ENCODE data around the gene CTSW.

Gene CTSW

GRCh38 chr11:65886826-65887722, 7.4 kb downstream of the CTSW start:
- peak in 1 of 2 experiments; percentile 13 for DNase-seq

- DNase-seq = no peak
Observed at GRCh38 chr11:65887723-65888162, 8.1 kb downstream of the CTSW start.

- peak; percentile 95 for DNase-seq
Observed at GRCh38 chr11:65888163-65888814, 8.7 kb downstream of the CTSW start, which contains the start of gene FIBP. TSS of gene FIBP (minus strand) at chr11:65888471. CDS start at chr11:65888418, 53 bp downstream.

GRCh38 chr11:65890324-65891218, 10.9 kb downstream of the CTSW start, which contains the start of gene CCDC85B:
TSS of gene CCDC85B (plus strand) at chr11:65890673. CDS start at chr11:65890784, 111 bp downstream.
- peak; percentile 92 to 95 for DNase-seq

DNA sequence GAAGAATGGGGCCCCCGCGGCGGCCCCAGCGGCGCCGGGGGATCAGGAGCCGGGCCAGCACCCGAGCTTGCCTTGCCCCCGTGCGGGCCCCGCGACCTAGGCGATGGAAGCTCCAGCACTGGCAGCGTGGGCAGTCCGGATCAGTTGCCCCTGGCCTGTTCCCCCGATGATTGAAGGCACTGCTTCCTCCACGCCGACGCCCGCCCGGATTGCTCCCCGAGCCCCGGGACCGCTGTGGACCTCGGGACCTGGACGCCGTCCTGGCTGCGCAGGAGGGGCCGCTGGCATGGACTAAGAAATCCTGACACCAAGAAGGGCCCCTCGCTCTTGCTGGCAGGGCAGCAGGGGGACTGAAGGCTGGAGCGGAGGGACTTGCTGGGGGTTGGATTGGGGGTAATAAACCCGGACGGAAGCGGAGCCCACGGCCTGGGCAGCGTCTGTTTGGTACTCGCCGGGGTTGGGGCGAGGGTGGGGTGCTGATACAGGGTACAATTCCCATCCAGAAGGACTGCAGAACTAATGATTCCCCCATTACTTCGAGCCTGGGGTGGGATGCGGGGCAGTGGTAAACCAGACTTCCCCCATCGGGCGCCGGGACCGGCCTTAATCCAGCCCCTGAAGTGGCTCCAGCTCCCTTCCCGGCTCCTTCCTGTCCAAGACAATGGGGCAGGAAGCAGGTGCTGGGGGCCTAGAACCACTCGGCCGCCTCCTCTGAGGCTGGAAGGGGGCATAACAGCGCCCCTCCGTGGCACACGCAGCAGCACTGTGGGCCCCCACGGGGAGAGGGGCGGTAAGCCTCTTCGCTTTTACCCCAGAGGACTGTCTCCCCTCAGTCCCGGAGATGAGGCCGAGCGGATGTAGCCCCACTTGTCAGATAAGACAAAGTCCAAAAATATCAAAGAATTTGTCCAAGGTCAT, 11.8 kb downstream of the CTSW start:
- peak; percentile 64 to 75 for DNase-seq

GRCh38 chr11:65892137-65892540, 12.5 kb downstream of the CTSW start:
- DNase-seq = peak in 1 of 2 experiments; percentile 16

GRCh38 chr11:65892661-65893317, 13.2 kb downstream of the CTSW start:
- no peak for DNase-seq

DNA sequence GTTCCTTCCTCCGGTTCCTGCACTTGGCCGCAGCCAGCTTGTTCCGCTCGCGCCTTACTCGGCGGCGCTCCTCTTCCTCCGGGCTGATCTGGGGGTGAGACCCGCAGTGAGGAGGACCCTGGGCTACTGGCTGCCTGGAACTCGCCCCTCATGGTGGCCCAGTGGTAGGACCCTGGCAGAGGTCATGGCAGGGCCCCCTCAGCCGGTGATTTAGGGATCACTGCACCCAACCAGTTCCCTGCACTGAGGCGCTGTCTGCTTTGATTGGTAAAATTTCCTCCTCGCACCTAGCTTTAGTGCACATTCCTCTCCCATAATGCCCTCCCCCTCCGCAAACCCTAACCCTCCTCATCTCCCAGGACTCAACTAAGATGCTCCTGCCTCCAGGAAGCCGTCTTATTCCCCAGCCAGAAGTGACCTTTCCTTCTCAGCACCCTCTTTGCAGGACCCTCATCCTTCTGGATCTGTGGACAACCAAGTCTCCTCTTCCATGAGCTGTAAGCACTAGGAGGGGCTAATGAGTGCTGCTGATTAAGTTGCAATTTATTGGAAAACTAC, 14.5 kb downstream of the CTSW start:
- no peak for DNase-seq

DNA sequence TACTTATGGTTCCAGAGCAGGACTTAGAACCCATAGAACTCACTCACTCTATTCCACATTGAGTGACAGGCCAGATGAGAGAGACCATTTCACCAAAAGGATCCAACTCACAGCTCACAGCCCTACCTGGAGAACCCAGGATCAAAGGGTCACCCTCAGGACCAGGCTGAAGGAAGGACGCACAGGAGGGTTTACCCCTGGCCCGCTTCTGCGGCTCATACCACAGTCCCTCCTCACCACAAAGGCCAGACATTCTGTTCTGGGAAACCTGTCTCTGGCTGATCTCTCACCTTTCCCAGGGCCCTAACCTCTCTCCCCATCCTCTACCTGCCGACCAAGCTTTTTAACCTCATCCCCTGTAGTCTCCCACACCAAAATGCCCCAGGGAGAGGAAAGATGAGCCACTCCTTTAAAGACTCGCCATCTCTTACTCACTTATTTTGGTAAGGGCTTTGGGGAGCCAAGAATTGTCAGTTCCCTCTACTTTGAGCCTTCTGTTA, 15.9 kb downstream of the CTSW start:
- DNase-seq = no peak

DNA sequence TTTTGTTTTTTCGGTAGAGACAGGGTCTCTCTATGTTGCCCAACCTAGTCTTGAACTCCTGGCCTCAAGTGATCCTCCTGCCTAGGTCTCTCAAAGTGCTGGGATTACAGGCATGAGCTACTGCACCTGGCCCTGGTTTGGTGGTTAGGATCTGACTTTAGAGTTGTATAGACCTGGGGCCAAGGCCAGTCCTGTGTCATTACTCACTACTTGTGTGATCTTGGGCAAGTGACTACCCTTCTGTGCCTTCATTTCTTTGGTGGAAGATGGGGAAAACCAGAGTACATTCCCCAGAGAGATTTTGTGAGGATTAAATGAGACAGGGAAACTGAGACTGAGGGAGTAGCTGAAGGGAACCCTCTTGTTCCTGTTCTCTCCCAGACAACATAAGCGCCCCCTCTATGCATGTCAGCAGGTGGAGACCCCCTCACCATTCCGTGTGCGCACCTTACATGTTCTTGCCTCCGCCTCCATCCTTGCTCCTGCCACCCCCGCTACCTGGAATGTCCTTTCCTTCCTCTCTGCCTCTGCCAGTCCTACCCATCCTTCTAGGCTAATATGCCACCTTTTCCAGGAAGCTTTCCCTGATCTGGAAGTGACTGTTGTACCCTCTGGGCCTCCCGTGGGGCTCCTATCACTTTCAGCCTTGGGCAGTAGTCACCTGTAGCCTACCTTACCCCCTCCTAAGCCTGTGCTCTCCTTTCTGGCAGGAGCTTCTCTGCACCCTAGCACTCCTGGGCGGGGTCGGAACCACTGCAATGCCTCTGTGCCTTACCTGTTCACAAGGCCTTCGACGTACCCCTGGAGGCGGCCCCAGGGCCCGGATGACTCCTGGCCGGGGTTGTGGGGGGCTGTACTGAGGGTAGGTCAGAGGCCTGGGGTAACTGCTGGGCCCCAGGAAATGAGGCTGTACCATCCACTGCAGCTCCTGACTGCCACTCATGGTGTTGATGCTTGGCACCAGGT, 16.7 kb downstream of the CTSW start:
- no peak for DNase-seq

DNA sequence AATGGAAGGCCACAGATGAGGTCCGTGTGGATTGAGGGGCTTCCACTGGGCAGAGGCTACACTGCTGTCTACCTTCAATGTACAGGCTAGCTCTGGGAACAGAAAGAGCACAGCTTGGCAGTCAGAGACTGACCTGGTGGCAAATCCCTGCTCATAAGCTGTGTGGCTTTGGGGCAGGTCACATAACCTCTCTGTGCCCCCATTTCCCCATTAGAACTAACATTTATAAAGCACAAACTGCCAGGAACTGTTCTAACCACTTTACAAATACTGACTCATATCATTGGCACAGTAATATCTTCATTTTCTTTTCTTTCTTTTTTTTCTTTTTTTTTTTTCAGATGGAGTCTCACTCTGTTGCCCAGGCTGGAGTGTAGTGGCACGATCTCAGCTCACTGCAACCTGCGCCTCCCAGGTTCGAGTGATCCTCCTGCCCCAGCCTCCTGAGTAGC, 17.4 kb downstream of the CTSW start:
- no peak for DNase-seq

GRCh38 chr11:65898656-65899355, 19.2 kb downstream of the CTSW start:
- DNase-seq = no peak

DNA sequence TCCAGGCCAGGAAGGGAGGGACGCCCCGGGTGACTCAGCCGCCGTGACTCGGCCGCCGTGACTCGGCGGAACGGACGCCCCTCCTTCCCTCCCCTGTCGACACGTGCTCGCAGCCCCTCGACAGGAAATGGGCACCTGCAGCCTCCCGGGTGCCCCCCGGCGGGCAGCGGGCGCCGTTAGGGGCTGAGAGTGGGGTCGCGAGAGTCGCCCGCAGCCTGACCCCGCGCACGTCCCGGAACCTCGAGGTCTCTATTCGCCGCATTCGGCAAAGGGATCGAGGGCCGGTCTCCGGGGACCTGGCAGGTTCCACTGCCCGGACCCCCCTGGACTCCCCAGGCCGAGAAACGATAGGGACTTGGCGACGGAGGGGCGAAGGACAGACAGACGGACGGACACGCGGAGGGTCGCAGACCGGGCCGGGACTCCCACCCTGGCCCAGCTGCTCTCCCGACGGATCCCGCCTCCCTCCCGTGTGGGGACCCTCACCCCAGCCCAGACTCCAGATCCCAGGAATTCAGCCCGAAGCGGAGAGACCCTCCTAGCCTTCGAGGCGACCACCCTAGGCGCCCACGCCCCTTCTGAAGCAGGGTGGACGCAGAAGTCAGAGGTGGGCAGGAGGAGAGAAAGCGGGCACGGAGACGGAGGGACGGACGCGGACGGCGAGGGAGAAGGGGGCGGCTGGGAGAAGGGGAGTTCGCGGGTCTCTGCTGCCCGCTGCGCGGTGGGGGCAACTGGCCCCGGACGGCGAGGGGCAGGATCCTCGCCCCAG, 19.9 kb downstream of the CTSW start:
- DNase-seq = no peak

- peak; percentile 34 to 69 for DNase-seq
Observed at GRCh38 chr11:65900125-65900898, 20.7 kb downstream of the CTSW start, which contains the start of gene FOSL1. TSS of gene FOSL1 (minus strand) at chr11:65900388. CDS start at chr11:65900339, 49 bp downstream.

DNA sequence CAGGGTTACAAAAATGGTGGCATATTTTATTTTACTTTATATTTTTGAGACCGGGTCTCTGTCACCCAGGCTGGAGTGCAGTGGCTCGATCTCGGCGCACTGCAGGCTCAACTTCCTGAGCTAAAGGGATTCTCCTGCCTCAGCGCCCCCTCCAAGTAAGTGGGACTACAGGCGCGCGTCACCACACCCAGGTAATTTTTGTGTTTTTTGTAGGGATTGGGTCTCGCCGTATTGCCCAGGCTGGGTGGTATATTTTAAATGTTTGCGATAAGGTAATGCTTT, 21.2 kb downstream of the CTSW start:
- no peak for DNase-seq

GRCh38 chr11:65903068-65903481, 23.4 kb downstream of the CTSW start:
- DNase-seq = no peak

GRCh38 chr11:65903715-65904114, 24.1 kb downstream of the CTSW start:
- no peak for DNase-seq

All from NCI-H2081 (cell line).